GM21381 (cell line): ENCODE results near the gene WFS1.

Experiments
- ATAC-seq: cut with Tn5 transposase; IDR thresholded peaks from one replicate; pipeline ENCODE4 v1.9.1; 2021; ENCODE audit warnings: mild to moderate bottlenecking, moderate library complexity; ENCODE audit not compliant: unreplicated experiment

Gene WFS1

GRCh38 chr4:6233929-6234328, 35.7 kb upstream of the WFS1 start:
- ATAC-seq = no peak

GRCh38 chr4:6235012-6235411, 34.6 kb upstream of the WFS1 start:
- no peak for ATAC-seq

- ATAC-seq = no peak
Observed at GRCh38 chr4:6235901-6236640, 33.6 kb upstream of the WFS1 start.

- ATAC-seq = no peak
Observed at GRCh38 chr4:6236816-6237390, 32.7 kb upstream of the WFS1 start.

- ATAC-seq = no peak
Observed at GRCh38 chr4:6239486-6239885, 30.2 kb upstream of the WFS1 start.

- no peak for ATAC-seq
Observed at GRCh38 chr4:6239968-6240367, 29.7 kb upstream of the WFS1 start.

GRCh38 chr4:6241062-6241845, 28.4 kb upstream of the WFS1 start:
- no peak for ATAC-seq

GRCh38 chr4:6242271-6243029, 27.2 kb upstream of the WFS1 start:
- ATAC-seq = no peak

GRCh38 chr4:6245246-6246169, 24.1 kb upstream of the WFS1 start:
- no peak for ATAC-seq

GRCh38 chr4:6246170-6246634, 23.4 kb upstream of the WFS1 start:
- ATAC-seq = no peak

GRCh38 chr4:6248394-6248793, 21.3 kb upstream of the WFS1 start:
- no peak for ATAC-seq

- no peak for ATAC-seq
Observed at GRCh38 chr4:6250235-6250983, 19.2 kb upstream of the WFS1 start.

GRCh38 chr4:6250984-6251295, 18.7 kb upstream of the WFS1 start:
- ATAC-seq = no peak

GRCh38 chr4:6251365-6251764, 18.3 kb upstream of the WFS1 start:
- ATAC-seq = no peak

- ATAC-seq = no peak
Observed at GRCh38 chr4:6252051-6252450, 17.6 kb upstream of the WFS1 start.

- ATAC-seq = no peak
Observed at GRCh38 chr4:6253111-6253510, 16.5 kb upstream of the WFS1 start.

GRCh38 chr4:6253961-6254360, 15.7 kb upstream of the WFS1 start:
- no peak for ATAC-seq

GRCh38 chr4:6256141-6256540, 13.5 kb upstream of the WFS1 start:
- no peak for ATAC-seq

- ATAC-seq = no peak
Observed at GRCh38 chr4:6257247-6258025, 12.2 kb upstream of the WFS1 start.
